Stimulated activated CD8-positive, alpha-beta memory T cell treated with anti-CD3 and anti-CD28 coated beads, Interleukin-2, amount 100 ng/mL, for 1 hour (primary cell): Measurements from ENCODE around the gene PBX3.

Experiments used
- DNase-seq, 2 donors: peaks; one replicate each; pipeline ENCODE4 v3.0.0-alpha.2; 2020; ENCODE audit warnings: low read depth in 2 of 2

PBX3 gene

DNA sequence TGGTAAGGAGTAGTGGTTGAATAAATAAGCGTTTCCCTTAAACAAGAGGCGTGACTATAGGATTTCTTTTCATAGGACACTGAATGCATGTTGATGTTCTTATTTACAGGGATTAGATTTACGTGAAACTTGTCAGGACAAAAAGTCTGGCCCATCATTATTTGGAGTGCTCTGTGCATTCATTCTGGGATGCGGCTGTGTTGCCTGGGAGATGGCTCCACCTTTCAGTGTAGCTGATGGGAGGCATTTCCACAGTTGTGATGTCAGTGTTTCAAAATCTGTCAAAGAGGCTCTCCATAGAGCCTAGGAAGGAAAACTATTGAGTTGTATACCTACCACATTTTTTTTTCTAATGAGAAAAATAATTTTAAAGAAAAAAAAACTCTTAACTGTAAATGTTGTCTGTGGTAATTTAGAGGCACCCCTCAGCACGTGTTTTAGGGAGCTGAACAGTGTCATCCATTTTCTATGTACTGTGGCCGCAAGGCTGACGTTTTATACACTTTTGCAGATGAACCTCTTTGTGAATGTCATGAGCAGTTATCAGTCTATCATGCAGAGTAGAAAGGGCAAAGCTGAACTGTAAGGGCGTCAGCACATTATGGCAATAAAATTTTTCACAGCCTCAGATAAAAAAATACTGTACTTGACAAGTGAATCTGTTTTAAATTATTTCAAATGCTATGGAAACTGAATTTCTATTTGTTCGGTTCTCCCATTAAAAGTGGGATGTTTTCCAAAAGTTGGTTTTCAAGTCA lies 202.7 kb downstream of the PBX3 start:
- DNase-seq = no peak

DNA sequence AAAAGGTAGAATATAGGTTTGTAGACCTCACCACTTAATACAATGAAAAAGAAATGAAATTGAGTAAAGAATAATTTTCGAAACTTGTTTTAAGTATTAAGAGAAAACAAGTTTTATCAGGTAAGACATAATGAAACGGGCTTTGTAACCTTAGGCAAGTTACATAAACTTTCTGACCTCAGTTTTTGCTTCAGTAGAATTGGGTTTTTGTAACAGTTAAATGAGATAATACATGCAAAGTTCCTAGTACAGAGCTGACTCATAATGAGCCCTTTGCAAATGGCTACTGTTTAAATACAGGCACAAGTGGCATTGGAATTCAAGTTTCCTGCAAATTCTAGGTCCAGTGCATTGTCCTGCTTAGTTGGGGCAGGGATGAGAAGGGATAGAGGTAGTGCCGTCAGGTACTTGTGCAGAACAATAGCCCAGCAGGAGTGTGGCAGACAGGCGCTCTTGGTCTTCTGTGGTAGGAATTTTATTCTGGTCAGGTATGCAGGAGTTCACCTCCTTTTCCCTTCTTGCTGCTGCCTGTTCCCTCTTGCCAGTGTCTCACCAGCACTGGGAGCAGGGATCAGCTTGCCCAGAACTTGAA lies 203.8 kb downstream of the PBX3 start:
- no peak for DNase-seq

DNA sequence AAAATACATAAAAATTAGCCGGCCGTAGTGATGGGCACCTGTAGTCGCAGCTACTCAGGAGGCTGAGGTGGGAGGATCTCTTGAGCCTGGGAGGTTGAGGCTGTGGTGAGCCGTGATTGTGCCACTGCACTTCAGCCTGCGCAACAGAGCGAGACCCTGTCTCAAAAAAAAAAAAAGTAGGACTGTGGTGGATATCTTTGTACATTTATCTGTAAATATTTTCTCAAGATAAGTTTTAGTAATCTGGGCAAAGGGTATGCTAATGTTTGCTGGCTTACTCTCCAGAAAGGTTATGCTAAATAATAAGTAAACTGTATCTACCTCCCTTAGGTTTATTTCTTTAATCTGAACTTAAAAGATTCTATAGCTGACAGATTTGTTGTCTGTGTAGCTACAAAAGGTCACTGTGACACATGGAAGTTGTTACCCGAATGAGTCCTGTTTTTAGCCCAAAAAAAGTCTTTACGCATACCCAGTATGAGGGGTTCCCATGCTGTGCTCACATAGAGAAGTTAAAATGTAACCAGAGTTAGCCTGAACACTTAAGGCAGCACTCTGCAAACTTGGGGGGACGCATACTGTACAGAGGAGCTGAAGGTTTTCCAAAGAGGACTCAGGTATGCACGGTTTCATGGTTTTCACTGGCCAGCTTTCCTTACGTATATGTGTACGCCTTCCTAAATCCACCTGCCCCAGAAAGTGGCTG lies 206.3 kb downstream of the PBX3 start:
- DNase-seq = no peak

DNA sequence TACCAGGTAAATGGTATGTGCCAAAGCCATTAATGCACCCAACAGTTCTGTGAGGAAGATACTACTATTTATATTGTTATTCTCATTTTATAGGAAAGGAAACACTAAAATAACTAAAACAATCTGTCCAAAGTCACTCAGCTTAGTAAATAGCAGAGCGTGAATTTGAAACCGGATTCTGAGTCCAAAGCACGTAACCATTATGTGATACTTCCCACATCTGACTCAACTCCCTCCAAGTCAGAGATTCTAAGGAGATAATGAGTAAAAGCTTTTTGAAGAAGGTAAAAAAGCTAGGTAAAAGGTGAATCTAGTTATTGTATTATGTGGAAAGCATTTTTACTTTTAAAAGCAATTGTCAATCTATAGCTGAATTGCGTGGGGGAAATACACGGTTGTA lies 208.9 kb downstream of the PBX3 start:
- no peak for DNase-seq

DNA sequence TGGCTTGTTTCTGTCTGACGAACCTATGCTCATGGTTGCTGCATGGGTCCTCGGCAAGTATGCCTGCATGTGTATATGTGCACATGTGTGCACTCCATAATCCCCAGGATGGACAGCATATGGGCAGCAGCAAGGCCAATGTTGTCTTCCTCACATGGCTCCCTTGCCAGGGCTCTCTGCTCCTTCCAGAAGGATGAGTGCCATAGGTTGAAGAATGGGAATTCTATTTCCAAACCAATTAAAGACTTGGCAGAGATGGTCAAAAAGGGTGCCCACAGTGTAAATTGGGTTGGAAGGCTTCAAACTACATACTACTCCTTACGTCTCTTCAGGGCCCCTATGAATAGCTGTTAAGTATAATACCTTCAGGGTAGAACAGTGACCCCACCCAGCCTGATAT lies 212.1 kb downstream of the PBX3 start:
- DNase-seq = no peak

DNA sequence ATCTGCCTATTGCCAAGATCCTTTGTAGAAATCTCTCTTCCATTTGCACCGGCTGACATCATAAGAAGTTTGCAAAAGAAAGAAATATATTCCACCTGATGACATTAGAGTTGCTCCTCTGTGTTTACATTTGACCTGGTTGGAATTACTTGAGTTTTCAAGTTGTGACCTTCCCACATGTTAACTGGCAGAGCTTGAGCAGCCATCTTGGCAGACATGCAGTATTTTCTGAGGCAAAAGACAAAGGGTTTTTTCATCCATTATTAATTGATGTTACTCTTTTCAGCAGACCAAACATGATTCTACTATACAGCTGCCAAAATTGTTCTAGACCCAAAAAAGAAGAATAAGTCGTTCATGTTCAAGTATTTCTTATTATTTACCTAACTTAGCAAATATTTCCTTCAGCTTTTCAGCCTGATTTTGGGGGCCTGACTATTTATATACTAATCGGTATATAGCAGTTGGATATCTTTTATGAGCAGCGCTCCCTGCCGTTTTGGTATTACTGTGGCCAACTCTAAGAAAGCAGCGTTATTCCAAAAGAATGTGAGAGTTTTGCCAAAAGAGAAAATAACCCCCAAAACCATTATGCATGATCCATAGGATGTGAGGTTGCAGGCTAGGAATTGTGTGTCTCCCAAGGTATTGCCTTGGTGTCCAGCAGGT lies 212.9 kb downstream of the PBX3 start:
- no peak for DNase-seq

DNA sequence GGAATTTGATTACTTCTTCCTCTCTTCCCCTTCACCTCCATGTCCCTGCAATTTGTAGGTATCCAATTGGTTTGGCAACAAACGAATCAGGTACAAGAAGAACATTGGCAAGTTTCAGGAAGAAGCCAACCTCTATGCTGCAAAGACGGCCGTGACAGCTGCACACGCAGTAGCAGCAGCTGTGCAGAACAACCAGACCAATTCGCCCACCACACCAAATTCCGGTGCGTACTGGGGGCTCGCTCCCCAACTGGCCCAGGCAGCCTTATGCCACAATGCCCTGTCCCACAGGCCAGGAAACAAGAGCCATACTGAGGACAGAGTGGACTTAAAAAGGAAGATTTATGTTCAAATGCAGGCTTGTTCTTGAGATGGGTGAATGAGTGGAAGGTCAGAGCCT lies 213.5 kb downstream of the PBX3 start:
- no peak for DNase-seq

DNA sequence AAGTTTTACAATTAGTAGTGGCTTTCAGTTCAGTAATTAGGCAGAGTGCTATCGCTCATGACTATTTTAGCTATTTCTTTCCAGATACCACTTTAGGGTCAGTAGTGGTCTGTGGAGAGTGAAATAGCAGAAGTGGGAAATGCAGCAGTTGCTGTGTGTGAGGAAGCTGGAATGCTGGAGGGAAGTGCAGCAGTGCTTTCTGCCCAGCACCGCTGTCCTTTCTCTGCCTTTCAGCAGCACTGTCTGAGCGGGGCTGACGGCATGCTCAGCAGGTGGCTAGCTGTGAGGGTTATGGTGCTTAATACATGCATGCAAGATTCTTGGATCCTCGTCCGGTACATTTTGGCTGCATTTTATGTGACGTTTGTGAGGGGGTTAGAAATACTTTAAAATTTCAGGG lies 213.9 kb downstream of the PBX3 start:
- no peak for DNase-seq

DNA sequence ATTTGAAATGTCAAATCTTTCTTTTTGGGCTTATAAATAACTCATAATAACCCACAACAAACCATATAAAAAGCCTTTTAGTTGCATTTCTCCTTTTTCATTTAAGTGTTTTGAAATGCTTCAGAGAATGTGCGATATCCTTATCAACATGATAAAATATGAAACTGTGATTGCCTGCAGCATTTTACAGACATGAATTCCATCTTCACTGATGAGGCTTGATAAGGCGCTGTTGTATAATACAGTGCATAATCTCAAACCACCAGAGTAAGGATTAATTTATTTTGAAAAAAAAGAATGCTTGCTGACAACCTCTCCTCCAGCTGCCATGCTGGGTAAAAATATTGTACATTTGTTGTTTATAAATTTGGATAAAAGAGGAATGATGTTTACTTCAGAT lies 216.8 kb downstream of the PBX3 start:
- no peak for DNase-seq

DNA sequence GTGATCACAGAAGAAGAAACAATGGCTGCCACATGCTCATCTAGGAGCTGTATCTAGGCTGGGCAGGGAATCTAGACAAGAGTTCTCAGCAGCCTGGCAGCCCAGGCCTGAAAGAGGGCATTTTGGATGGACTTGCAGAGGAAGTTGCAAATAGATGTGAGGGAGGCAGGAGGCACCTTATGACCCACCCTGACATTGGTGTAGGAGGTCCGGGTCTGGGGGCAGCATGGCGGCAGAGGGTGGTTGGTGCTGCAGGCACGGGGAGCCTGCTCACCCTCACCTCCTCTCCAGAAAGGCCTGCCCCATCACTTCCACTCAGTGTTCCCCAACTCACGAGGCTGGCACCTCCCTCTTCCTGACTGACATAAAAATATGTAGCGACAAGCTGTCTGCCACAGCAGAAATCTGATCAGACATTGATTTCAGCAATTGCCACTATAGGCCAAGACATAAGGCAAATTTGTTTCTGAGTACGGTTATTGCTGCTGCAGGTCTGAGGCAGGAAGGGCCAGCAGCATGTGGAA lies 217.6 kb downstream of the PBX3 start:
- DNase-seq = no peak

DNA sequence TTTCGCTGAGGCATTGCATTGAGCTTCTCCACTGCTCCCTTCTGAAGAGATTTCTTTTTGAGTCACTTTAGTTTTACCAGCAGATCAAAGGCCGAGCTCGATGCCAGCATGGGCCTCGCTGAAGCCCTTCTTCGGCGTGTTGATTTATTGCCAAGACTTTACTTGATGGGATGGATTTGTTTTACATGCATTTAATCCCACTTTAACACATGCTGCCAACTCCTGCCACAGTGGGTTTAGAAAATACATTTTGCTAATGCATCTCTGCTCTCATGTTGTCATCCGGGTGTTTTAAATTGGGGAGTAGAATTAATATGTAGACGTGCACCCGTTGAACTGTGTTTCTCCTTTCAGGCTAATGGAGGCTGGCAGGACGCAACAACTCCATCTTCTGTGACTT lies 218.3 kb downstream of the PBX3 start:
- no peak for DNase-seq

DNA sequence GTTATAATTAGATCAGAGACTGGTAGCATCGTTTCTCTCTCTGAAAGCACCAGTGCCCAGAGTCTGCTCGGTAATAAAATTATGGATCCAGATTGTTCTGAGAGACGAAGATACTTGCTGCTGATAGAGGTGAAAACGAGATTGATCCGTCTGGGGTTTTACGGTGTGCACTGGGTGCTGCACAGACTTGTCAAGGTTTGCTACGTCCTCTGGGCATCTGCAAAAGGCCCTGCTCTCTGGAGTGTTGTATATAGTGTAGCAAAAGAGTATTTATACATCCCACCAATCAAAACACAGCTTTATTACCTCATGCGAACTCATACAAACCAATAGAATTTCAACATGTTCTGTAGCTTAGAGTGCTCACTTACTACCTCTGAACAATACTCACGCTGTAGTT lies 219.3 kb downstream of the PBX3 start:
- no peak for DNase-seq

DNA sequence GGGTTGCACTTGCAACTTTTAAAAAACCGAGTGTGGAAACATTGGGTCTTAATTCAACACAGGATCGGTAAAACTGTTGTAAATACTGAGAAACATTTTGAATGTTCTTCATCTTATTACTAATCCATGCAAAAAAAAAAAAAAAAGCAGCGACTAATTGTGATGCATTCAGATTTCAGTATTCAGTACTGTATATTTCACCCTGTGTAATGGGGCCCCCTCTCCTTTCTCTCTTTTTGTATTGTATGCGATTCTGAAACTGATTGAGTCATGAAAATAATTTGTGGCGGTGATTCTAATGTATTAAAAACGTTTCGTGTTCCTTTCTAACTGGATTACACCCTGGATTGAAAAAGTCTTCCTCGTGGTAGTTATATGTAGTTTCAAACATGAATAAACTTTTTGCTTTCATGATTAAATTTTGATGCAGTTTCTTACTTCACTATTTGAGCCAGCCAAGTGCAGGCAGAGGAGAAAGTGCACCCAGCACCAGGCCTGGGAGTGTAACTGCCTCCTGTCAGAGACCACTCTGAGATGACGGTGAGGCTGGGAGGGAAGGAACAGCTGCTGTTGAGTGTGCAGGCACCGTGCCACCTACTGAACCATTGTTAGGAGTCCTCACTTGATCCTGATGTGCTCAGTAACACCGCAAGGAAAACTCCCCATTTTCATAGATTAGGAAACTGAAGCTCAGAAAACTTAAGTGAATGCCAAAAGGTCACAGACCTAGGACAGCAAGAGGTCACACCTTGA lies 220.0 kb downstream of the PBX3 start:
- no peak for DNase-seq

DNA sequence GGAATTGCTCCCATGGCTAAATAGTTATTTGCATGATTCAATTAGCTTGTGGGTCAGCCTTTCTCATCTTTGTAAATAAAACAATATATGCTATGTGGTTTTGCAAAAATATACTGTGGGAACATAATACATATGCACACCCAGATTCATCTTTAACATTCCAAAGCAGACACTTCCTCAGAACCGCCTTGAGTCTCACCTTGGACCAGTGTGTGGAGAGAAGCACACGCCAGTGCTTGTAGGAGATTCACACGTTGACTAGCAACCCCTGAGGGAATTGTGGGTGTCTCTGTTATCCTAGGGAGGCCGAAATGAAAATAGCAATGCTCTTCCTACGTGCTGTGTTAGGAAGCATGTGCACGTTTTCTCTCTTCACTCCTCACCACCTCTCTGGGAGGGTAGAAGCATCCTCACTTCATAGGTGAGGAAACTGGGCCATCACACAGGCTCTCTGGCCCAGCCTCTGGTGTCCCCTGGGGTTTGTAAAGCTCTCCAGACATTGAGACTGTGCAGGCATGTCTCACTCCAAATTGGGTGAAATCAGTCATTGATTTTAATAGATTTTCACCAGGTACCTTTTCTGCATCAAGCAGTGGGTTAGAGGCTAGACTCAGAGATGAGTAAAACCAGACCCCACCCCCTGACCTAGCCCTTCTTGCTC lies 221.7 kb downstream of the PBX3 start:
- DNase-seq = no peak

DNA sequence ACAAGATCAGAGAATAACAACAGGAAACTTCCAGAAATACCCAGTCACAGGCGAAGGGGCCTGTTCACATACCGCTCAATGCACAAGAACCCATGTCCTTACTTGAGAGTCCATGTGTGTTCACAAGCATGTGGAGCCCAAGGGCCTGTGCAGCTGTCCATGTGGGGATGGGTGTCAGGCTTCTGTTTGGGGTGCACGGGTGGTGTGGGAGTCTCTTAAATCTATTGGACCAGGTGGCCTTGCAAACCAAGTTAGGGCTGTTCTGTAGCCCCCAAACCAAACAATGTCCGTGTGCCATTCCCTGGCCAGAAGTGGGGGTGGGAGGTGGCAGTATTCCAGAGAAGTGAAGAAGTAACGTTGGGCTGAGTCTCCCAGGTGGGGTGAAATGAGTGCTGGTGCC lies 222.3 kb downstream of the PBX3 start:
- DNase-seq = no peak

DNA sequence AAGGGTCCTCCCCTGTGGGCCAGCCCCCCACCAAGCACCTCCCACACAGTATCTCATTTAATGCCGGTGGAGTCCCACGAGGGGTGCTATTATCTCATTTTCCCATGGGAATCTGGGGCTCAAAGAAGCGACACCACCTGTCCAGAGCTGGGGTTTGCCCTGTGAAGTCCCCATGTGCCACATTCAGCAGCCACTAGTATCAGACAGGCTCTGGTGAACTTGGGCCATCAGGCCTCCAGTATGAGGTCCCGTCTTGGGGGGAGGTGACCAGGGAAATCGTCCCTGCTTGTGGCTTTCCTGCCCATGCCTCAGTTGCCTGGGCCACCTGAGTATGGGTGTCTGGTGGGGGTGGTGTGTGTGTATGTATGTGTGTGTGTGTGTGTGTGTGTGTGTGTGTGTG lies 222.7 kb downstream of the PBX3 start:
- DNase-seq = no peak

DNA sequence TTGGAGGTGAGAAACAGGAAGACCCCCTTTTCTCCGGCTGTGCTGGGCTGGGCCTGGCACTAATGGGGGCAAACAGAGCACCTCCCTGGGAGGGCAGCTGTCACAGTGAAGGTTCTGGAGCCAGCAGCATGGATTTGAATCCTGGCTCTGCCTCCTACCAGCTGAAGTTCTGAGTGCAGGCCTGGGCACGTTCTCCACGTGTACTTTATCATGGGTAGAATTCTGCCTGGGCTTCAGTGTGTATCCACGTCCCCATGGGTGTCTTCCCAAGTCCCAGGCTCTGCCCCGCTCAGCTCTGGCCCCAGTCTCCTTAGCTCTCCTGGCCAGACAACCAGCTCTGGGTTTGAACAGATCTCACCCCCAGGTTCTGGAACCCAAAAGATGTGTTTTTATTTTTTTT lies 223.2 kb downstream of the PBX3 start:
- DNase-seq = no peak

DNA sequence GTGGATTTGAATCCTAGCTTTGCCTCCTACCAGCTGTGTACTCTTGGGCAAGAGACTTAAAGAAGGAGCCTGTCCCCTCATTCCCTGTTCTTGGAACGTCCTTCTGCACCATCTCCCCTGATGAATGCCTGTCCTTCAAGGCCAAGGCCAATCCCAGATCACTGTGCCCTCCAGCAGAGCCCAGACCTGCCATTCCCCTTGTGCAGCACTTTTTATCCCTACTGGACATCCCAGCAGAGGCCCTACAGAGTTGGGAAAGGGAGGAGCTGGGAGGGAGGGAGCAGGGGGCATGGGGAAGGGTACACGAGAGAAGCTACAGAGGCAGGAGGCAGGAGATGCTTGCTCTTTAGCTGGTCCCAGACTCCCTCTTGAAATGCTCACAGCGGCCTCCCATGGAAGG lies 223.9 kb downstream of the PBX3 start:
- DNase-seq = no peak

DNA sequence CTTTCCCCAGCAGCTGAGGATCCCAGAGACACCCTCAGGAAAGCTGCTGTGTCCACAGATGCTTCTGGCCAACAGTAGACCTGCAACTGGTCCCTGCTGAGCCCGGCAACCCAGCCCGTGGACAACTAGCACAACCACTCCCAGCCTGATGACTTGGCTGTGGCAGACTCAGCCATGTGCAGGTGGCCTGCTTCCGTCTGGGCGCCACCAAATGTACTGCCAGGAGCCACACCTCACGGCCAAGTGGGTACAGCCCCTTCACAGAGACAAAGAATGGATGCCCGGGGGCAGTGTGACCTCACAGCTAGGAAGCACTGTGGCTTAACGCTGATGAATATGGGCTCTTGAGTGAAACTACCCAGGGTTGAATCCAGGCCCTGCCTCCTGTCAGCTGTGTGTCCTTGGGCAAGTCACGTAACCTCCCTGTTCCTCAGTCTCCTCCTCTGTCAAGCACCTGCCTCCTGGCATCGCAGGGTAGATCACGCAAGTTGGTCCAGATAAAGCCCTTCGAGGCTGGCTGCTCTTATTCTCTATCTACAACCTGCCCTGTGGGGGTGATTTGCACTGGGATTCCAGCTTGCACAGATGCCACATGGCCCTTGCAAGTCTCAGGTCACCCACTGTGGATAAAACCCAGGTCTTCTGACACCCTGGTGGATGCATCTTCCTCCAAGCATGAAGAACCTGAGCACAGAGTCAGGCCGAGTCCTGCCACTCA lies 225.0 kb downstream of the PBX3 start:
- no peak for DNase-seq

DNA sequence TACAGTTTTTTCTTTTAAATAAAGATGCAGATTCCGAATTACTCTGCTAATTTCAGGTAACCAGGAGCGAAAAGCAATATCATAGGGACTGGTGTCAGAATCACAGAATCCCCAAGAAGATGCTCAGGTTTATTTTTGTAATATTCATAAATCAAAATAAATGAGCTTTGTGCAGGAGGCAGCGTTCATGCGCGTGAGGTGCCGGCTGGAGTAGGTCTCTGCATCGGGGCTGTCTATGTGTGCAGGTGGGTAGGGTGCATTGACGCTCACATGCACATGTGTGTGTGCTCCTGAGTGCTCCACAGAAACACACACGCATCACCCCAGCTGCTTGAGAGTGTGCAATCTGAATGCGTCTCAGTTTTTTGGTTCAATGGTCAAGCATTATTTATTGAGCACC lies 226.4 kb downstream of the PBX3 start:
- no peak for DNase-seq

DNA sequence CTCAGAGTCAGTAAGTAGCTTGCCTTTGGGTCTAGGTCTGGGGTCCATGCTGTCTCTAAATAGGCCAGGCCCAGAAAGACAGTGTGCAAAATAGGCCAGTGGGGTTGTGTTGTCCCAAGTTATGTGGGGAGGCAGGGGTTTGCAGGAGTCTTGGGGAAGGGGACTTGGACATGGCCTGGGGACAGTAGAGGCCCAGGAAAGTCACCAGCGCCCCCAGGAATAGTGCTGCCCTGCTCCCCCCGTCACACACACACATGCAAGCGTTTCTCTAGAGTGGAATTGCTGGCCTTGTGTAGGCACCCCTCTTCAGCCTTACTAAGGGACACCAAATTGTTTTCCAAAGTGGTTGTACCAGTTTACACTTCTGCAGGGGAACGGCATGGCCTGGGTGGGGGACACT lies 227.5 kb downstream of the PBX3 start:
- DNase-seq = no peak
